ENCODE measurements around the gene HPSE2. TPM values are rescaled to one million over a fixed set of nuclear protein-coding genes. Genes with fewer than 3 reads are reported as not detected.
"Not testable (repeated sequence)": the region's sequence is repeated elsewhere in the genome, so short reads cannot be mapped to it uniquely, and the experiment has no call there.

HPSE2 gene
- total RNA-seq, 1 donor, result not detected

- TF ChIP-seq CTCF (IDR thresholded peaks at IDR 0.05; ENCODE audit: insufficient read depth, low read length), result no peak
- no peak for DNase-seq (ENCODE audit: low read depth)
Observed at GRCh38 chr10:98916526-98917125, 319.0 kb downstream of the HPSE2 start.

GRCh38 chr10:98915911-98916310, 319.7 kb downstream of the HPSE2 start:
- no peak for TF ChIP-seq CTCF (IDR thresholded peaks at IDR 0.05; ENCODE audit: insufficient read depth, low read length)
- H3K4me3 ChIP-seq (ENCODE audit: low read depth, low read length), result no peak overlapping the region
- DNase-seq (ENCODE audit: low read depth), result no peak

More at GRCh38 chr10:98916526-98917125, 319.0 kb downstream of the HPSE2 start:
- no peak overlapping the region for H3K4me3 ChIP-seq (ENCODE audit: low read depth, low read length)

- H3K4me3 ChIP-seq (ENCODE audit: low read depth, low read length), result no peak overlapping the region
- TF ChIP-seq CTCF (IDR thresholded peaks at IDR 0.05; ENCODE audit: insufficient read depth, low read length), result no peak
- no peak for DNase-seq (ENCODE audit: low read depth)
Observed at GRCh38 chr10:98910546-98910945, 325.1 kb downstream of the HPSE2 start.

GRCh38 chr10:98910048-98910447, 325.6 kb downstream of the HPSE2 start:
- no peak for TF ChIP-seq CTCF (IDR thresholded peaks at IDR 0.05; ENCODE audit: insufficient read depth, low read length)

GRCh38 chr10:98908868-98909267, 326.8 kb downstream of the HPSE2 start:
- no peak overlapping the region for H3K4me3 ChIP-seq (ENCODE audit: low read depth, low read length)
- no peak for TF ChIP-seq CTCF (IDR thresholded peaks at IDR 0.05; ENCODE audit: insufficient read depth, low read length)
- DNase-seq (ENCODE audit: low read depth), result no peak

More at GRCh38 chr10:98910048-98910447, 325.6 kb downstream of the HPSE2 start:
- H3K4me3 ChIP-seq (ENCODE audit: low read depth, low read length), result no peak overlapping the region
- no peak for DNase-seq (ENCODE audit: low read depth)

- DNase-seq (ENCODE audit: low read depth); H3K4me3 ChIP-seq (ENCODE audit: low read depth, low read length): not testable (repeated sequence)
Observed at GRCh38 chr10:98908247-98908646, 327.4 kb downstream of the HPSE2 start.

- no peak for TF ChIP-seq CTCF (IDR thresholded peaks at IDR 0.05; ENCODE audit: insufficient read depth, low read length)
- DNase-seq (ENCODE audit: low read depth), result no peak
Observed at GRCh38 chr10:98901441-98902110, 334.1 kb downstream of the HPSE2 start.

More at GRCh38 chr10:98901441-98902110, 334.1 kb downstream of the HPSE2 start:
- no peak overlapping the region for H3K4me3 ChIP-seq (ENCODE audit: low read depth, low read length)
